NCI-H2227 (cell line): ENCODE measurements around the gene CGB8.
A peak's percentile ranks its signal among the peaks of the same experiment; 100 is the strongest.
"Not testable (repeated sequence)": the region's sequence is repeated elsewhere in the genome, so short reads cannot be mapped to it uniquely, and the experiment has no call there.

Source experiments
- DNase-seq: peaks from one replicate; lab custom pipeline; 2025; ENCODE audit not compliant: unreplicated experiment; lab: John Stamatoyannopoulos, UW

Gene CGB8

GRCh38 chr19:49049011-49049410 lies at the start of gene CGB8:
Gene CGB8 (minus strand): TSS chr19:49049111. CDS start chr19:49048739, 372 bp downstream.
- DNase-seq, result not testable (repeated sequence)

- DNase-seq, result peak; percentile 80
Measured at GRCh38 chr19:49097453-49098288, 48.8 kb upstream of the CGB8 start.

GRCh38 chr19:49094505-49095482 lies 45.9 kb upstream of the CGB8 start:
- no peak for DNase-seq

GRCh38 chr19:49092686-49093085 lies 43.8 kb upstream of the CGB8 start:
- no peak for DNase-seq

DNA sequence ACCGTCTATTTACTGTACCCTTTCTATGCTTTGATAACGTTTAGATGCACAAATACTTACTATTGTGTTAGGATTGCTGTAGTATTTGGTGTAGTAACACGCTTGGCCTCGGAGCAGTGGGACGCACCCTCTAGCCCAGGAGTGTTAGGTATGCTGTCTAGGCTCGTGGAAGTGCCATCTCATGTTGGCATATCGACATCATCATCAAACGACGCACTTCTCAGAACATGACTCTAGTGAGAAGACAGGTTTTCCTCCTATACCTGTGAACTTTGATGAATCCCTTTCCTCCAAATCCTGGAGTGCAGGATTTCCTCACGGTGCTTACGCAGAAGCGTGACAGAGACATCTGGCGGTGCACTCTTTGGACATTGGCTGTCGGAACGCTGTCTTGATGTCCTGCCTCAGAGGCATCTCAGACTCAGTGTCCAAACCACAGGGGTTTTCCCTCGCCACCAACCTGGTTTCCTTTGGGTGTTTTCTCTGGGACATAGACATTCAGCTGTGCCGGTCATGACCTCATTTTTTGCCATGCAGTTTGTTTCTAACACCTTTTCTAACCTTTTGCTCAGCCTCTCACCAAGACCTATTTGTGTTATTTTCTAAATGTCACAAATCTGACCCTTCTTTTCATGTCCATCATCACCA lies 42.6 kb upstream of the CGB8 start:
- no peak for DNase-seq

DNA sequence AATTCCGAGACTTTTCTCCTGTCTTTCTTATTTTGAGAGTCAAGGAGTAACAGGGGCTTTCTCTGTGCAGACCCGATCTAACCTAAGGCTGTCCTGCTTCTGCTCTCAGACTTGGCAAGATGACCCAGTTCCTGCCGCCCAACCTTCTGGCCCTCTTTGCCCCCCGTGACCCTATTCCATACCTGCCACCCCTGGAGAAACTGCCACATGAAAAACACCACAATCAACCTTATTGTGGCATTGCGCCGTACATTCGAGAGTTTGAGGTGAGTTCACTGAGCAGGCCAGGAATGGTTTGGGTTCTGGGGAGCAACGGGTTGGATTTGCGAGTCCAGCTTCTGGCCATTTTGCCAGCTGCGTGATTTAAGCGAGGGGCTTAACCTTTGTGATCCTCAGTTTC lies 37.4 kb upstream of the CGB8 start:
- no peak for DNase-seq

DNA sequence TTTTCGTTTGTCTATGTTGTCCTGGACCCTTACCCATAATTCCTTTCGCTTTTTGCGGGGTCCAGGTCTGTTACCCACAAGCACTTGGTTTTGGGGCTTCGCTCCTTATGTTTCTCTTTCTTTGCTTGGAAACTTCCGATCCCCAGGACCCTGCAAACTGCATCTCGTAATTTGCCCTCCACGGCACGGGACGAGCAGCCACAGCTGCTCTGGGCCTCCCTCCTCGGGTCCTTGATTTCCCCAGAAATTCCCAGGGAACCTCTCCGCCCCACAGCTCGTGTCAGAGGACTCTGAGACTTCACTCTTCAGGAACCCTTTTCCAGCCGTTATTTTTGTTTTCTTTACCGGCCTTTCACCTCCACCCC lies 36.9 kb upstream of the CGB8 start:
- no peak for DNase-seq

DNA sequence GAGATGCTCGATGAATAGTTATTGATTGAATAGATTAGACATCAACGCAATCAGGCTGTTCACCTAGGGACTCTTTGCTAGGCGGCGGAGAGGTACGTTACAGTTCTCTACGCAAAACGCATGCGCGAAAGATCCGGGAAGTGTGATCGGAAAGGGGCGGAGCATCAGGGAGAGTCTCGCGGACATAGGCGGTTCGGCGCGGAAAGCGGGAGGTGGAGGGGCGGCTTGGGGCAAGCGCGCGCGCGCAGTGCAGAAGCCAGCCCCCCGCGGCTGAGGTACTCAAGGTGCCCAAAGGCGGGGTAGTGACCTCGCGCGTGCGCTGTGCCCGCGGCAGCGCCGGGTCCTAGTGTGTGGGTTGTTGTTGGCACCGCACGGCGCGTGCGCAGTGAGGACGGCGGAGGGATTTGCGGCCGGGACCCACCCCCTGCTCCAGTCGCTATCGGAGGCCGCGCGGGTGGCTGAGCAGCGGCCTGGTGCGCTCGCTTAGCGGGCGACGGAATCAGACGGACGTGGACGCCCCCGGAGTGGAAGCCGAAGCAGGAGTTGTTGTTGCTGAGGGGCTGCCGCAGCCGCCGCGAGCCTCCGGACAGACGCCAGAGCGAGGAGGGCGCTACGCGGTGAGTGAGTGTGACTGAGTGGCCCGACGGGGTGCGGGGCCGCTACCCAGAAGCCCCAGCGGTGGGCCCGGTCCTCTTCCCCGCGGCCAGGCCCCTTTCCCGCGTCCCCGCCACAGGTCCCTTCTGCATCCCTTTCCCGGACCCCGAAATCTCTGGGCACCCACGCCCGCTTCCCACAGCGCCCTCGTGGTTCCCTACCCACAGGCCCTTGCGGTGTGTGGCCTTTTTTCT lies 36.3 kb upstream of the CGB8 start, which contains the start of gene SNRNP70:
SNRNP70 (plus strand) TSS at position 432 of the 848 bp plus-strand sequence. CDS start 964 bp downstream, outside the sequence.
- peak; percentile 99 for DNase-seq

DNA sequence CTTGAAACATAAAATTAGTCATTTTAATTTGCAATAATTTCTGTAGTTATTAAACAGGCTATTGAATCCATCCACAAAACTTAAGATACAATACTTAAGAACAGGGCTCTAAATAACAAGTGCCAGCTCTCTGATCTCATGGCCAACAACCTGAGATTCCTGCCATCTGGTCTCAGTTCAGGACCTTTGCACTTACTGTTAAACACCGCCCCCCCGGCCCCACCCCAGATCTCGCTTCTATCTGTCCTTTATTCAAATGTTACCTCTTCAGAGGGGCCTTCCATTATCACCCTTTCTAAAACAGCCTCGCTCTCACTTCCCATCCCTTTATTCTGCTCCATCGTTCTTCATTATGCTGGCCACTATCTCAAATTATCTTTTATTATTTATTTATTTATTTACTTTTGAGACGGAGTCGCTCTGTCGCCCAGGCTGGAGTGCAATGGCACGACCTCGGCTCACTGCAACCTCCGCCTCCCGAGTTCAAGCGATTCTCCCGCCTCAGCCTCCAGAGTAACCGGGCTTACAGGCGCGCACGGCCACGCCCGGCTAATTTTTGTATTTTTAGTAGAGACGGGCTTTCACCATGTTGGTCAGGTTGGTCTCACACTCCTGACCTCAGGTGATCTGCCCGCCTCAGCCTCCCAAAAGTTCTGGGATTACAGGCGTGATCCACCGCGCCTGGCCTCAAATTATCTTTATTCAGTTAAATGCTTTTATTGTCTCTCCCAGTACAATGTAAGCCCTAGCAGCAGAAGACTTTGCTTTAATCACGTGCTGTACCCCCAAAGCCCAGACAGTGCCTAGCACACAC lies 35.5 kb upstream of the CGB8 start:
- no peak for DNase-seq

- DNase-seq, result no peak
Measured at GRCh38 chr19:49081273-49081672, 32.4 kb upstream of the CGB8 start.

DNA sequence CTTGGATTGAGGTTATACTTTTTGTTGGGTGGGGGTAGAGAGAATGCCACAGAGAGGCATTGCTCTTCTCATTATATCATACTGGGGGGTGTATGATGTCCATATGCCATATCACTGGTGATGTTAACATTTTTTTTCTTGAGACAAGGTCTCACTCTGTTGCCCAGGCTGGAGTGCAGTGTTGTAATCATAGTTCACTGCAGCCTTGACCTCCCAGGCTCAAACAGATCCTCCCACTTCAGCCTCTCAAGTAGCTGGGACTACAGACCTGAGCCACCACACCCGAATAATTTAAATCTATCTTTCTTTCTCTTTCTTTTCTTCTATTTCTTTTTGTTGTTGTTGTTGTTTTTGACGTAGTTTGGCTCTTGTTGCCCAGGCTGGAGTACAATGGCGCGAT lies 31.5 kb upstream of the CGB8 start:
- no peak for DNase-seq

- DNase-seq, result peak; percentile 34
Measured at GRCh38 chr19:49074869-49075268, 26.0 kb upstream of the CGB8 start.

GRCh38 chr19:49073514-49074378 lies 24.8 kb upstream of the CGB8 start:
- DNase-seq, result no peak

DNA sequence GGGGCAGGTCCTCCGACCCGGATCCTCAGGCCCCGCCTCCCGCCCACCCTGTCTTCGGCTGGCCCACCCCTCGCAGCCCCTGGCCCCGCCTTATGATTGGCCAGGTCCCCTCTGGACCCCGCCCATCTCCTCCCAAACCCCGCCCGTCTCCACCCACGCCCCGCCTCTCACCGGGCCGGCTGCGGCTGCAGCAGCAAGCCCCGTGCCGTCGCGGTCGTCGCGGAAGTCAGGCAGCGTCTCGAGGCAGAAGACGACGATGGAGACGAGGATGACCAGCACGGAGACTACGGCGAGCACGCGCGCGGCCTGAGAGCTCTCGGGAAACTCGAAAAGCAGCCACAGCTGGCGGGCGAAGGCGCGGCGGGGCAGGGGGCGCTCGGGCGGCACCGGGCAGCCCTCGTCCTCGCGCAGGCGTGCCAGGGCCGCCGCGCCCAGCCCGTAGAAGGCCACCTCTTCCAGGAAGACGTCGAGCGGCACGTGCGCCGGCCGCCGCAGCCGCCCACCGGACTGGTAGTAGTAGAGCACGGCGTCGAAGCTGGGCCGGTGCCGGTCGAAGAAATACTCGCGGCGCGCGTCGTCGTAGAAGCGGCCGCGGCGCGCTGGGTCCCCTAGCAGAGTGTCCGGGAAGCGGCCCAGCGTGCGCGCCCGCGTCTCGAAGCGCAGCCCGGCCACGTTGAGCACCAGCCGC lies 23.1 kb upstream of the CGB8 start:
- DNase-seq, result peak; percentile 53

- DNase-seq, result no peak
Measured at GRCh38 chr19:49070416-49070815, 21.5 kb upstream of the CGB8 start.

GRCh38 chr19:49069026-49069425 lies 20.1 kb upstream of the CGB8 start:
- DNase-seq, result no peak

DNA sequence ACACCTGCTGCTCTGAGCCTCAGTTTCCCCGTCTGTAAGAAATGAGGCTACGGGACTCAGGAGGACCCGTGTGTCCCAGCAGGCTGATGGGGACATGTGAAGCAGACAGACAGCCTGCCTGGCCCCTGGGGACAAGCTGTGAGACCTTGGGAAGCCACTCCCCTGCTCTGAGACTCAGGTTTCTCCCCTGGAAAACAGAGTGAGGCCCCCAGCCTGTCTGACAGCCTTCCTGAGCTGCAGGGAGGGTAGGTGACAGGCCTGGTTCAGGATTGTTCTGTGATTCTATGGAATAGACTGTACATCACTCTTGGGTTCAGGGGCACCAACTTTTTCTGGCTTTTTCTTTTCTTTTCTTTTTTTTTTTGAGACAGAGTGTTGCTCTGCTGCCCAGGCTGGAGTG lies 18.6 kb upstream of the CGB8 start:
- DNase-seq, result no peak

GRCh38 chr19:49065905-49066512 lies 17.1 kb upstream of the CGB8 start:
- no peak for DNase-seq
